Transverse colon (tissue), 4 donors: ENCODE data around the gene ORMDL3.

Experiments used
- CTCF ChIP-seq, 5 experiments: fragments of 200-600 bp in 3 of 5; fragments of 450-650 bp in 2 of 5; sonication (generic) in 3 of 5; IDR thresholded peaks; 1 replicate in 2 of 5; 2 replicates in 3 of 5; pipeline ENCODE4 v1.5.1; 2016 to 2017; ENCODE audit warnings: antibody characterized with exemption in 5 of 5, inconsistent platforms in 3 of 5, mild to moderate bottlenecking in 2 of 5, moderate library complexity in 1 of 5
- EP300 ChIP-seq: sonication (generic); formaldehyde crosslinking; IDR thresholded peaks from one replicate; pipeline ENCODE4 v1.6.1; 2017; ENCODE audit warnings: antibody characterized with exemption, low read depth
- POLR2A ChIP-seq: fragments of 450-650 bp; IDR thresholded peaks from one replicate; pipeline ENCODE4 v1.6.1; 2016; ENCODE audit warnings: antibody characterized with exemption, mild to moderate bottlenecking, moderate library complexity
- POLR2AphosphoS5 ChIP-seq, 3 donors: sonication (generic); formaldehyde crosslinking; IDR thresholded peaks; one replicate each; pipeline ENCODE4 v1.6.1; 2016; ENCODE audit warnings: antibody characterized with exemption in 3 of 3

- TF ChIP-seq EP300 (no peak), CTCF (IDR thresholded peaks at IDR 0.05) (no peak), POLR2A (peak; percentile 51), POLR2AphosphoS5 (IDR thresholded peaks at IDR 0.05) (peak in 2 of 3 donors; percentile 30 to 47)
These were observed 25.5 kb upstream of the ORMDL3 start for GRCh38 chr17:39952680-39953470.
